Measurements from ENCODE around the gene FMNL2. TPM values are rescaled to one million over a fixed set of nuclear protein-coding genes. Genes with fewer than 3 reads are reported as not detected.

Gene FMNL2
- total RNA-seq, 1 experiment from 2014 or later: 33.6 TPM

DNA sequence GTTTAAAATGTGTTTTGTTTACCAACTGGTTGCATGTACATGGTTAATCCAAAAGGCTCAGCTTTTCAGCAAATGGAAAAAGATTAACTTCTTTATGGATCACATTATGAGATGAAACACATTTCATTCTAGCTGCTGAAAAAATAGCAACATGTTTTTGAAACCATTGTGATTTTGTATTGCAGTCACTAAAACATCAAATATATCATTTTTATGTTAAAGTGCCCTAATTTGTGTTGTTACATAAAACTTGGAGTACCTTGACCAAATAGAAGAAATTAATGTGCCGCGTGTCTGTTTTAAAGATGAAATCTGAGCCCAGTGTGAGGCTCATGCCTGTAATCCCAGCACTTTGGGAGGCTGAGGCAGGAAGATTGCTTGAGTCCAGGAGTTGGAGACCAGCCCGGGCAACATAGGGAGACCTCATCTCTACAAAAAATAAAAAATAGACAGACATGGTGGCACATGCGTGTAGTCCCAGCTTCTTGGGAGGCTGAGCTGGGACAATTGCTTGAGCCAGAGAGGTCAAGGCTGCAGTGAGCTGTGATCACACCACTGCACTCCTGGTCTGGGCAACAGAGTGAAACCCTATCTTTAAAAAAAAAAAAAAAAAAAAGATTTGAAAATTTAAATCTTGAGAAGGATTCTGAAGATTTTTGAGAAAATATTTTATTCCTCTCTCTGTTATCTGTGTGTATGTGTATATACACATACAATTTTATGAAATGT is 96.6 kb downstream of the FMNL2 start:
- H3K4me1 ChIP-seq (ENCODE audit: control insufficient read depth, insufficient read depth, low read length): peaks cover 7% of the 10 kb centered on the region
- H3K4me3 ChIP-seq (ENCODE audit: low read depth in 2 of 2, low read length in 2 of 2): no peak overlapping the region
- H3K27me3 ChIP-seq (ENCODE audit: control insufficient read depth, insufficient read depth, low read length): no peaks in the 10 kb centered on the region
- ATAC-seq (no peak), DNase-seq (ENCODE audit: low read depth, low spot score) (no peak)
- no peaks in the 10 kb centered on the region for H3K9me3 ChIP-seq (ENCODE audit: control insufficient read depth, insufficient read depth, low read depth, low read length)
- TF ChIP-seq TCF7L2 (IDR thresholded peaks at IDR 0.05; ENCODE audit: low read depth, low read length) (no peak), SIN3A (IDR thresholded peaks at IDR 0.05; ENCODE audit: borderline replicate concordance, insufficient read depth, low read depth, low read length) (no peak), POLR2AphosphoS5 (IDR thresholded peaks at IDR 0.05; ENCODE audit: low read depth, low read length) (no peak)
- TF ChIP-seq, protein P1, sequence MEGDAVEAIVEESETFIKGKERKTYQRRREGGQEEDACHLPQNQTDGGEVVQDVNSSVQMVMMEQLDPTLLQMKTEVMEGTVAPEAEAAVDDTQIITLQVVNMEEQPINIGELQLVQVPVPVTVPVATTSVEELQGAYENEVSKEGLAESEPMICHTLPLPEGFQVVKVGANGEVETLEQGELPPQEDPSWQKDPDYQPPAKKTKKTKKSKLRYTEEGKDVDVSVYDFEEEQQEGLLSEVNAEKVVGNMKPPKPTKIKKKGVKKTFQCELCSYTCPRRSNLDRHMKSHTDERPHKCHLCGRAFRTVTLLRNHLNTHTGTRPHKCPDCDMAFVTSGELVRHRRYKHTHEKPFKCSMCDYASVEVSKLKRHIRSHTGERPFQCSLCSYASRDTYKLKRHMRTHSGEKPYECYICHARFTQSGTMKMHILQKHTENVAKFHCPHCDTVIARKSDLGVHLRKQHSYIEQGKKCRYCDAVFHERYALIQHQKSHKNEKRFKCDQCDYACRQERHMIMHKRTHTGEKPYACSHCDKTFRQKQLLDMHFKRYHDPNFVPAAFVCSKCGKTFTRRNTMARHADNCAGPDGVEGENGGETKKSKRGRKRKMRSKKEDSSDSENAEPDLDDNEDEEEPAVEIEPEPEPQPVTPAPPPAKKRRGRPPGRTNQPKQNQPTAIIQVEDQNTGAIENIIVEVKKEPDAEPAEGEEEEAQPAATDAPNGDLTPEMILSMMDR (IDR thresholded peaks at IDR 0.05): no peak
- TF ChIP-seq, protein P2, sequence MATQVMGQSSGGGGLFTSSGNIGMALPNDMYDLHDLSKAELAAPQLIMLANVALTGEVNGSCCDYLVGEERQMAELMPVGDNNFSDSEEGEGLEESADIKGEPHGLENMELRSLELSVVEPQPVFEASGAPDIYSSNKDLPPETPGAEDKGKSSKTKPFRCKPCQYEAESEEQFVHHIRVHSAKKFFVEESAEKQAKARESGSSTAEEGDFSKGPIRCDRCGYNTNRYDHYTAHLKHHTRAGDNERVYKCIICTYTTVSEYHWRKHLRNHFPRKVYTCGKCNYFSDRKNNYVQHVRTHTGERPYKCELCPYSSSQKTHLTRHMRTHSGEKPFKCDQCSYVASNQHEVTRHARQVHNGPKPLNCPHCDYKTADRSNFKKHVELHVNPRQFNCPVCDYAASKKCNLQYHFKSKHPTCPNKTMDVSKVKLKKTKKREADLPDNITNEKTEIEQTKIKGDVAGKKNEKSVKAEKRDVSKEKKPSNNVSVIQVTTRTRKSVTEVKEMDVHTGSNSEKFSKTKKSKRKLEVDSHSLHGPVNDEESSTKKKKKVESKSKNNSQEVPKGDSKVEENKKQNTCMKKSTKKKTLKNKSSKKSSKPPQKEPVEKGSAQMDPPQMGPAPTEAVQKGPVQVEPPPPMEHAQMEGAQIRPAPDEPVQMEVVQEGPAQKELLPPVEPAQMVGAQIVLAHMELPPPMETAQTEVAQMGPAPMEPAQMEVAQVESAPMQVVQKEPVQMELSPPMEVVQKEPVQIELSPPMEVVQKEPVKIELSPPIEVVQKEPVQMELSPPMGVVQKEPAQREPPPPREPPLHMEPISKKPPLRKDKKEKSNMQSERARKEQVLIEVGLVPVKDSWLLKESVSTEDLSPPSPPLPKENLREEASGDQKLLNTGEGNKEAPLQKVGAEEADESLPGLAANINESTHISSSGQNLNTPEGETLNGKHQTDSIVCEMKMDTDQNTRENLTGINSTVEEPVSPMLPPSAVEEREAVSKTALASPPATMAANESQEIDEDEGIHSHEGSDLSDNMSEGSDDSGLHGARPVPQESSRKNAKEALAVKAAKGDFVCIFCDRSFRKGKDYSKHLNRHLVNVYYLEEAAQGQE (IDR thresholded peaks at IDR 0.05; ENCODE audit: insufficient read depth in 1 of 2, low read depth in 2 of 2, low read length in 1 of 2): no peak
- H3K27ac ChIP-seq (ENCODE audit: low read length): no peak overlapping the region
- H3K36me3 ChIP-seq (ENCODE audit: control insufficient read depth, insufficient read depth, low read length): no peaks in the 10 kb centered on the region
- no TSS peak for BruUV-seq (replicated peaks)
- POLR2A ChIA-PET: no interaction called here
- intact Hi-C loops (cut with micrococcal nuclease; ENCODE audit: unreplicated experiment) (no loop called here), in situ Hi-C loops (cut with HindIII; ENCODE audit: low pct_unique_long_range_greater_than_20kb, low sequenced_read_pairs) (no loop called here)
- CTCF ChIA-PET: no interaction called here

DNA sequence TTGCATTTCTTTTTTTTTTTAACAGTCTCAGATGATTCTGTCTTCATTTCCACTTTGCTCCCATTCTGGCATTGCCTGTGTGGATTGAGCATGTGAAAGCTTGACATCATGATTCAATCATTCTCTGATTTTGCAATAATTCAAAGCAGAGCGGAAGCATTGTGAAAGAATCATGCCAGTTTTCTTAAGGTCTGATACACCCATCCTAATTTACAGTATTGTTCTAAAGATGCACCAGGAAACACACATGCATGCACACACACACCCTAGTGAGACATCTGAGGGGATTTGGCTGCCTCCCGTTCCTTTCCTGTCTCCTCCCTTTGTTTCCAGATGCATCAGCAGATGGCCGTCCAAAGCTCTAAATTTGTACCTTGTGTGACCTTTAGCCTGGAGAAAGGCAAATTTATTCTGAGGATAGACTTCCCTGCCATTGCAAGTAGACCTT is 97.3 kb downstream of the FMNL2 start:
- TF ChIP-seq, protein P2 (IDR thresholded peaks at IDR 0.05; ENCODE audit: insufficient read depth in 1 of 2, low read depth in 2 of 2, low read length in 1 of 2): no peak
- no peak for TF ChIP-seq SIN3A (IDR thresholded peaks at IDR 0.05; ENCODE audit: borderline replicate concordance, insufficient read depth, low read depth, low read length)
- TF ChIP-seq POLR2AphosphoS5 (IDR thresholded peaks at IDR 0.05; ENCODE audit: low read depth, low read length): no peak
- TF ChIP-seq TCF7L2 (IDR thresholded peaks at IDR 0.05; ENCODE audit: low read depth, low read length): no peak
- TF ChIP-seq, protein P1 (IDR thresholded peaks at IDR 0.05): no peak
- POLR2A ChIA-PET: no interaction called here
- no peak for ATAC-seq
- H3K27ac ChIP-seq (ENCODE audit: low read length): no peak overlapping the region
- in situ Hi-C loops (cut with HindIII; ENCODE audit: low pct_unique_long_range_greater_than_20kb, low sequenced_read_pairs): no loop called here
- BruUV-seq (replicated peaks): no TSS peak
- DNase-seq (ENCODE audit: low read depth, low spot score): no peak
- CTCF ChIA-PET: no interaction called here
- H3K27me3 ChIP-seq (ENCODE audit: control insufficient read depth, insufficient read depth, low read length): no peaks in the 10 kb centered on the region
- no peaks in the 10 kb centered on the region for H3K9me3 ChIP-seq (ENCODE audit: control insufficient read depth, insufficient read depth, low read depth, low read length)
- H3K4me3 ChIP-seq (ENCODE audit: low read depth in 2 of 2, low read length in 2 of 2): no peak overlapping the region
- intact Hi-C loops (cut with micrococcal nuclease; ENCODE audit: unreplicated experiment): no loop called here
- peaks cover 7% of the 10 kb centered on the region for H3K4me1 ChIP-seq (ENCODE audit: control insufficient read depth, insufficient read depth, low read length)
- no peaks in the 10 kb centered on the region for H3K36me3 ChIP-seq (ENCODE audit: control insufficient read depth, insufficient read depth, low read length)

All from Panc1 (cell line).